Measurements from ENCODE around the gene CADPS. TPM values are rescaled to one million over a fixed set of nuclear protein-coding genes. Genes with fewer than 3 reads are reported as not detected.

CADPS gene
- total RNA-seq, 1 donor: 3.7 TPM

GRCh38 chr3:62502315-62503300, 372.6 kb downstream of the CADPS start:
- H3K4me3 ChIP-seq (ENCODE audit: low read depth, low read length): no peak overlapping the region
- no peak for DNase-seq (ENCODE audit: low read depth)
- no peak for TF ChIP-seq CTCF (IDR thresholded peaks at IDR 0.05; ENCODE audit: insufficient read depth, low read length)

GRCh38 chr3:62501289-62501668, 373.9 kb downstream of the CADPS start:
- no peak for DNase-seq (ENCODE audit: low read depth)
- no peak overlapping the region for H3K4me3 ChIP-seq (ENCODE audit: low read depth, low read length)
- no peak for TF ChIP-seq CTCF (IDR thresholded peaks at IDR 0.05; ENCODE audit: insufficient read depth, low read length)

GRCh38 chr3:62500556-62501288, 374.5 kb downstream of the CADPS start:
- no peak for DNase-seq (ENCODE audit: low read depth)
- no peak overlapping the region for H3K4me3 ChIP-seq (ENCODE audit: low read depth, low read length)

GRCh38 chr3:62497156-62497555, 378.1 kb downstream of the CADPS start:
- no peak overlapping the region for H3K4me3 ChIP-seq (ENCODE audit: low read depth, low read length)
- no peak for DNase-seq (ENCODE audit: low read depth)
- TF ChIP-seq CTCF (IDR thresholded peaks at IDR 0.05; ENCODE audit: insufficient read depth, low read length): no peak

More at GRCh38 chr3:62500556-62501288, 374.5 kb downstream of the CADPS start:
- no peak for TF ChIP-seq CTCF (IDR thresholded peaks at IDR 0.05; ENCODE audit: insufficient read depth, low read length)

GRCh38 chr3:62496503-62496902, 378.7 kb downstream of the CADPS start:
- no peak for DNase-seq (ENCODE audit: low read depth)
- no peak overlapping the region for H3K4me3 ChIP-seq (ENCODE audit: low read depth, low read length)
- TF ChIP-seq CTCF (IDR thresholded peaks at IDR 0.05; ENCODE audit: insufficient read depth, low read length): no peak

GRCh38 chr3:62493109-62493801, 382.0 kb downstream of the CADPS start:
- peak; percentile 2 for DNase-seq (ENCODE audit: low read depth)
- TF ChIP-seq CTCF (IDR thresholded peaks at IDR 0.05; ENCODE audit: insufficient read depth, low read length): peak; percentile 20
- no peak overlapping the region for H3K4me3 ChIP-seq (ENCODE audit: low read depth, low read length)

All from fibroblast of the aortic adventitia (primary cell).